Measurements from ENCODE around the gene FOXD4L6.
"Not testable (repeated sequence)": the region's sequence is repeated elsewhere in the genome, so short reads cannot be mapped to it uniquely, and the experiment has no call there.

The FOXD4L6 gene

DNA sequence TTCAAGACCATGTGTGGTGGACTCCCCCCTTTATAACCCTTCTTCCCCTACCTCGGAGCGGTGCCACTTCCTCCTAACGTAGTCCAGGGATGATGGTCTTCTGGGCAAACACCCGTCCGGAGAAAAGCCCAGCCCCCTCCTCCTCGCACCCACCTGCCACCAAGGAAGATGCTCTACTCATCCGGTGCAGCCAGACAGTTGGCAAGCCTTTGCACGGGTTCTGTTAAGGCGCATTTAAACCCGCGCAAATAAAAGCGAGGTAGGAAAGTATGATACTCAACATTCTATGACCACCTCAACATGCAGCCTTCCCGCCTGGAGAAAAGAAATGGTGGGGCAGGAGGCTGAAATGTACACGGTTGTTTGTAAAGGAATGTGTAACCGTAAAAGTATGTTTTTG, at the start of gene FOXD4L6:
TSS of gene FOXD4L6 (minus strand) at position 101 of the 400 bp plus-strand sequence. CDS start 298 bp downstream, outside the sequence.
- DNase-seq = not testable (repeated sequence)

- not testable (repeated sequence) for DNase-seq
Measured at GRCh38 chr9:41174994-41175393, 46.5 kb upstream of the FOXD4L6 start.

- DNase-seq = not testable (repeated sequence)
Measured at GRCh38 chr9:41150116-41150515, 21.6 kb upstream of the FOXD4L6 start.

DNA sequence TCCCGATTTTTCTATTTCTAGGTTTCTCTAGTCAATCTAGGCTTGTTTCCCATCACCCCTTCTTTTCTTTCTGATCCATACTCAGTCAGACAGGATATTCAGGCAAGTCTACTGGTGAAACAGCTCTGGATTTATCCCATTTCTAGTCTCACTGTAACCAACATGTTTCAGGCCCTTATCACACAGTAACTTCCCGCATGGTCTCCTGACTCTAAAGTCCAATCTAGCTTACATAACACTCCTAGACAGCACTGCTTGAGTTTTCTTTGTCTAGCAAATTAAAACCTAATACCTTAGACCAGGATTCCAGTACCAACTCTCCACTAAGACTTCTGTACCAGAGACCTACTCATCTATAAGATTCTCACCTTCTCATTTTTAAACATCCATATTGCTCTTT, 13.4 kb upstream of the FOXD4L6 start:
- DNase-seq = not testable (repeated sequence)

DNA sequence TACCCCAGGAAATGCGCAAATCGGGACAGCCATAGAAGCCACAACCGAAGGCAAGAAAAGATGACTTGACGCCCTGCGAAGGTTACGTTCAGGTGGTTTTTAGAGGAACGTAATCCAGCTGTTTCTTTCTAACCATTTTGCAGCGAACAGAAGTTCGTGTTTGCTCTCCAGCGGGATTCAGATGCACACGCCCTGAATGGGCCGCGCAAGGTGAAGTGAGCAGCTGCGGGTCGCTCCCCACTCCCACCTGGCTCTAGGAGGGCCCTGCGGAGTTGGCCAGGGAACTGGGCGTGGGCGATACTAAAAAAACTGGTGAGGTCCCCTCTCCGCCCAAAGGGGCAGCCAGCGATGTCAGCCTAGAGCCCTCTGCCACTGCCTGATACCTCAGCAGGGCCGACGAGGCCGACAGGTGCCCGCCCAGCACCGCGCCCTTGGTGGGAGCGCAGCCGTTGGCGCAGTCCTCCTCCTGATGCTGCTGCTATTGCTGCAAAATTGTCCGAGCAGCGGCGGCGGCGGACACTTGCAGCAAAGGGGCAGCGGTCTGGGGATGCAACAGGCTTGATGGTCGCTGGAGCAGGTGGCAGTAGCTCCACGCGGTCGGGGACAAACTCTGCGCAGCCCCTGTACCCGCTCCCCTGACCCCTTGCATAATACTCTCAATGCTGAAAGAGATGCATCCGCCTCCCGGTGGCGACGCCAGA, 1.6 kb downstream of the FOXD4L6 start:
- DNase-seq = not testable (repeated sequence)

DNA sequence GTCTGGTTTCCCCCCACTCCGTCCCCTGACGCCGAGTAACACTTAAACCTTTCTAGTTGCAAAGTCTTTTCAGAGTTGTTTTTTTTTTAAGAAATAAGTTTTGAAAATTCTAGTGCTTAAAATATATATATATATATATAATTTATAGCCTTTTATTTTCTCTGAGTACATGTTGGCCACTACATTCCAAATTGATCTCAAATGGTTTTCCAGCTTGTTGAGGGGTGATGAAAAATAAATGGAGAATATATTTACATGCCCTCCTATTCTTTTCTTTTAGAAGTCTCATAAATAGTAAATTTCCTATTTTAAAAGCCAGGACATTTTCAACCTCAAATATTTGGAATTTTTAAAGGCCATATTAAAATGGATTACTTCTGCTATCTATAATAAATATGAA, 2.5 kb downstream of the FOXD4L6 start:
- not testable (repeated sequence) for DNase-seq

- not testable (repeated sequence) for DNase-seq
Measured at GRCh38 chr9:41125109-41125658, 3.3 kb downstream of the FOXD4L6 start.

GRCh38 chr9:41124250-41125108, 4.0 kb downstream of the FOXD4L6 start:
- DNase-seq = not testable (repeated sequence)

- DNase-seq = not testable (repeated sequence)
Measured at GRCh38 chr9:41123812-41124211, 4.7 kb downstream of the FOXD4L6 start.

DNA sequence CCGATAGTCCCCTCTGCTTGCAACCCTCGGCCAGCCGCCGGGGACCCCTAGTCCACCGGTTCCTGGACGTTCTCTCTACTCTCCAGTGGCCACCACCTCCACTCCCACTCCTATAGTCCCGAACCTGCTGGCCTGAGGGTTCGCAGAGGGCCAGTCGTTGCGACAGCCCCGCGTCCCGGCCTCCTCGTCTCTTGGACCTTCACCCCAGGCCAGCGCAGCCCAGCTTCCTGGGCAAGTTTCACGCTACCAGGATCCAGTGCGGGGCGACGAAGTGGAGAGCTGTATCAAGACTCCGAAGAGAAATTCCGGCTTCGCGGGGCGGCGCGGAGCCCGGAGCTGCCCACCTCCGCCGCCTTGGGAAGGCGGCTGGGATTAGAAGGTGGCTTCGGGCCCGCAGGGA, 5.1 kb downstream of the FOXD4L6 start:
- DNase-seq = not testable (repeated sequence)

GRCh38 chr9:41120696-41121095, 7.8 kb downstream of the FOXD4L6 start:
- not testable (repeated sequence) for DNase-seq

DNA sequence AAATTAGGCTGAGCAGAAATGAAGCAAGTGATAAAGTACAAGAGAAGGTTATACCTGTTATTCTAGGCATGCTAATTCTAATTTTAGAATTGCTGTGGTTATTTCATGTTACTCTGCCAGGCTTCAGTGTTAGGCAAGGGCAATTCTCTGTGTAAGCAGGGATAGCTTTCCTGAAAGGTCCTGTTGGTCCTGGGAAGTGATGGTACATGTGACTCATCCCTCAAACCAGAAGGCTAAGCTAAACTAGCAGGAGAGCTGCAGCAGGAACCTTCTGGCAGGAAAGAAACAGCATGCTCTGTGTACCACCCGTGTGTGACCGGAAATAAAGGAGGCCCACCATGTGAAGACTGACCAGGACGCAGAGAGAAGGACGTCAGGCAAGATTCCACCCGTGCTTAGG, 8.8 kb downstream of the FOXD4L6 start:
- DNase-seq = not testable (repeated sequence)

GRCh38 chr9:41119311-41119710, 9.2 kb downstream of the FOXD4L6 start:
- not testable (repeated sequence) for DNase-seq

- DNase-seq = not testable (repeated sequence)
Measured at GRCh38 chr9:41113348-41113747, 15.1 kb downstream of the FOXD4L6 start.

- not testable (repeated sequence) for DNase-seq
Measured at GRCh38 chr9:41111414-41111813, 17.1 kb downstream of the FOXD4L6 start.

GRCh38 chr9:41110913-41111312, 17.6 kb downstream of the FOXD4L6 start:
- not testable (repeated sequence) for DNase-seq

- DNase-seq = not testable (repeated sequence)
Measured at GRCh38 chr9:41109253-41109652, 19.2 kb downstream of the FOXD4L6 start.

DNA sequence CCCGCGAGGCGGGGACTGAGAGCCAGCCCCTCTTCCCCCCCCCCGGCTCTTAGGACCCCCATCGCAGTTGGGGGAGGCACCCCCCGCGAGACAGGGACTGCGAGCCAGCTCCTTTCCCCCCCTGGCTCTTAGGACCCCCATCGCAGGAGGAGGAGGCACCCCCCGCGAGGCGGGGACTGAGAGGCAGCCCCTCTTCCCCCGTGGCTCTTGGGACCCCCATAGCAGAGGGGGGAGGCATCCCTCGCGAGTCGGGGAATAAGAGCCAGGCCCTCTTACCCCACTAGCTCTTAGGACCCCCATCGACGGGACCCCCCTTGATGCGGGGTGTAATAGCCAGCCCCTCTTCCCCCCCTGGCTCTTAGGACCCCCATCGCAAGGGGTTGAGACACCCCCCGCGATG, 19.7 kb downstream of the FOXD4L6 start:
- not testable (repeated sequence) for DNase-seq

GRCh38 chr9:41106472-41107116, 21.9 kb downstream of the FOXD4L6 start:
- DNase-seq = not testable (repeated sequence)

GRCh38 chr9:41105557-41106253, 22.8 kb downstream of the FOXD4L6 start:
- not testable (repeated sequence) for DNase-seq

DNA sequence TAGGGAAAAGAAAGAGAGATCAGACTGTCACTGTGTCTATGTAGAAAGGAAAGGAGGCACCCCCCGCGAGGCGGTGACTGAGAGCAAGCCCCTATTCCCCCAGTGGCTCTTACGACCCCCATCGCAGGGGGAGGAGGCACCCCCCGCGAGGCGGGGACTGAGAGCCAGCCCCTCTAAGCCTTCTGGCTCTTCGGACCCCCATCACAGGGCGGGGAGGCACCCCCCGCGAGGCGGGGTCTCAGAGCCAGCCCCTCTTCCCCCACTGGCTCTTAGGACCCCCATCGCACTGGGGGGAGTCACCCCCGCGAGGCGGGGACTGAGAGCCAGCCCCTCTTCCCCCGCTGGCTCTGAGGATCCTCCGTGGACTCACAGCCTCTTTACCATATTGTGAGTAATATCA, 23.9 kb downstream of the FOXD4L6 start:
- not testable (repeated sequence) for DNase-seq

GRCh38 chr9:41100508-41100907, 28.0 kb downstream of the FOXD4L6 start:
- DNase-seq = not testable (repeated sequence)
